ENCODE results near the gene MBTPS1. TPM values are rescaled to one million over a fixed set of nuclear protein-coding genes. Genes with fewer than 3 reads are reported as not detected.

Gene MBTPS1
- total and polyA plus RNA-seq, 8 donors = 21.4 to 112 (median 56.1) TPM

GRCh38 chr16:84161037-84161436, 44.3 kb upstream of the MBTPS1 start:
- 75 to 81% (median 78%) methylated on average over 9 to 10 of the region's 10 CpGs for WGBS, 5 donors

GRCh38 chr16:84159800-84160199, 43.1 kb upstream of the MBTPS1 start:
- no peaks in the 10 kb centered on the region for H3K9me3 ChIP-seq
- intact Hi-C loops (cut with DNase I; ENCODE audit: low total_unique reads) = no loop called here
- H3K27me3 ChIP-seq = peaks cover 0 to 35% (median 13%) of the 10 kb centered on the region in 3 donors
- no peaks in the 10 kb centered on the region for H3K4me1 ChIP-seq
- H3K4me3 ChIP-seq = no peak overlapping the region
- TF ChIP-seq EP300 (IDR thresholded peaks at IDR 0.05) = no peak
- no peak for TF ChIP-seq POLR2AphosphoS5 (IDR thresholded peaks at IDR 0.05)
- TF ChIP-seq CTCF (IDR thresholded peaks at IDR 0.05) = no peak
- TF ChIP-seq POLR2A (IDR thresholded peaks at IDR 0.05) = no peak
- WGBS, 5 donors = 37 to 70% (median 44%) methylated on average over 1 of the region's 1 CpG
- H3K36me3 ChIP-seq = no peaks in the 10 kb centered on the region
- DNase-seq = no peak
- no peak overlapping the region for H3K27ac ChIP-seq

More at GRCh38 chr16:84161037-84161436, 44.3 kb upstream of the MBTPS1 start:
- Histone ChIP-seq H3K27ac (no peak overlapping the region), H3K4me1 (no peaks in the 10 kb centered on the region), H3K9me3 (no peaks in the 10 kb centered on the region), H3K36me3 (no peaks in the 10 kb centered on the region), H3K4me3 (no peak overlapping the region), H3K27me3 (peaks cover 0 to 35% (median 13%) of the 10 kb centered on the region in 3 donors)
- DNase-seq = no peak
- TF ChIP-seq CTCF (IDR thresholded peaks at IDR 0.05) (no peak), POLR2AphosphoS5 (IDR thresholded peaks at IDR 0.05) (no peak), POLR2A (IDR thresholded peaks at IDR 0.05) (no peak), EP300 (IDR thresholded peaks at IDR 0.05) (no peak)
- intact Hi-C loops (cut with DNase I; ENCODE audit: low total_unique reads) = no loop called here

- no peaks in the 10 kb centered on the region for H3K36me3 ChIP-seq
- intact Hi-C loops (cut with DNase I; ENCODE audit: low total_unique reads) = no loop called here
- DNase-seq = no peak
These were observed 42.3 kb upstream of the MBTPS1 start for GRCh38 chr16:84159007-84159406.

GRCh38 chr16:84156342-84156784, 39.6 kb upstream of the MBTPS1 start:
- no peak for DNase-seq
- H3K36me3 ChIP-seq = no peaks in the 10 kb centered on the region
- TF ChIP-seq POLR2AphosphoS5 (IDR thresholded peaks at IDR 0.05) = no peak
- no peak for TF ChIP-seq CTCF (IDR thresholded peaks at IDR 0.05)
- no peak for TF ChIP-seq POLR2A (IDR thresholded peaks at IDR 0.05)
- no peak for TF ChIP-seq EP300 (IDR thresholded peaks at IDR 0.05)
- no peaks in the 10 kb centered on the region for H3K9me3 ChIP-seq
- intact Hi-C loops (cut with DNase I; ENCODE audit: low total_unique reads) = no loop called here
- H3K4me3 ChIP-seq = no peak overlapping the region
- no peak overlapping the region for H3K27ac ChIP-seq
- WGBS, 5 donors = 72 to 79% (median 76%) methylated on average over 5 of the region's 5 CpGs
- H3K4me1 ChIP-seq = no peaks in the 10 kb centered on the region
- H3K27me3 ChIP-seq = peaks cover 0 to 34% (median 13%) of the 10 kb centered on the region in 3 donors

More at GRCh38 chr16:84159007-84159406, 42.3 kb upstream of the MBTPS1 start:
- Histone ChIP-seq H3K4me1 (no peaks in the 10 kb centered on the region), H3K9me3 (no peaks in the 10 kb centered on the region), H3K4me3 (no peak overlapping the region), H3K27me3 (peaks cover 0 to 35% (median 13%) of the 10 kb centered on the region in 3 donors), H3K27ac (no peak overlapping the region)
- 29 to 38% (median 34%) methylated on average over 9 of the region's 9 CpGs for WGBS, 5 donors
- no peak for TF ChIP-seq POLR2A (IDR thresholded peaks at IDR 0.05)
- TF ChIP-seq EP300 (IDR thresholded peaks at IDR 0.05) = no peak
- no peak for TF ChIP-seq CTCF (IDR thresholded peaks at IDR 0.05)
- TF ChIP-seq POLR2AphosphoS5 (IDR thresholded peaks at IDR 0.05) = no peak

Measured in stomach (tissue), 9 donors.